SW 1271 (cell line): ENCODE results near the gene TSSK2.
"Not testable (repeated sequence)": the region's sequence is repeated elsewhere in the genome, so short reads cannot be mapped to it uniquely, and the experiment has no call there.

ENCODE experiments used
- DNase-seq, 2 experiments: peaks; one replicate each; lab custom pipeline; 2025; lab: John Stamatoyannopoulos, UW

The TSSK2 gene

GRCh38 chr22:19130959-19131684 is at the start of gene TSSK2:
Gene TSSK2, plus strand, starts transcription at chr22:19131308. Its CDS starts 92 bp downstream, at chr22:19131400.
- DNase-seq: no peak

- DNase-seq: no peak
These were observed 49.8 kb upstream of the TSSK2 start for GRCh38 chr22:19081351-19081750.

- no peak for DNase-seq
These were observed 49.0 kb upstream of the TSSK2 start for GRCh38 chr22:19082101-19082500.

GRCh38 chr22:19082793-19083192 is 48.3 kb upstream of the TSSK2 start:
- no peak for DNase-seq

GRCh38 chr22:19084126-19084525 is 47.0 kb upstream of the TSSK2 start:
- DNase-seq: not testable (repeated sequence)

- DNase-seq: not testable (repeated sequence)
These were observed 46.5 kb upstream of the TSSK2 start for GRCh38 chr22:19084586-19084985.

- DNase-seq: peak in 1 of 2 experiments; percentile 0
These were observed 45.8 kb upstream of the TSSK2 start for GRCh38 chr22:19085233-19085718.

GRCh38 chr22:19086417-19086816 is 44.7 kb upstream of the TSSK2 start:
- DNase-seq: no peak

- DNase-seq: no peak
These were observed 44.2 kb upstream of the TSSK2 start for GRCh38 chr22:19086896-19087295.

- no peak for DNase-seq
These were observed 42.1 kb upstream of the TSSK2 start for GRCh38 chr22:19088866-19089595.

- no peak for DNase-seq
These were observed 40.9 kb upstream of the TSSK2 start for GRCh38 chr22:19090183-19090582.

GRCh38 chr22:19090586-19091127 is 40.5 kb upstream of the TSSK2 start:
- no peak for DNase-seq

- DNase-seq: no peak
These were observed 38.4 kb upstream of the TSSK2 start for GRCh38 chr22:19092725-19093124.

- no peak for DNase-seq
These were observed 36.6 kb upstream of the TSSK2 start for GRCh38 chr22:19094393-19094997.

- DNase-seq: no peak
These were observed 34.6 kb upstream of the TSSK2 start for GRCh38 chr22:19096555-19096954.

GRCh38 chr22:19097518-19097917 is 33.6 kb upstream of the TSSK2 start:
- DNase-seq: no peak

GRCh38 chr22:19098157-19098556 is 33.0 kb upstream of the TSSK2 start:
- no peak for DNase-seq

GRCh38 chr22:19103880-19104821 is 27.0 kb upstream of the TSSK2 start:
- no peak for DNase-seq

- no peak for DNase-seq
These were observed 25.7 kb upstream of the TSSK2 start for GRCh38 chr22:19105456-19105855.

GRCh38 chr22:19105867-19106802 is 25.0 kb upstream of the TSSK2 start:
- no peak for DNase-seq
